ENCODE data around the gene ZHX3. TPM values are rescaled to one million over a fixed set of nuclear protein-coding genes. Genes with fewer than 3 reads are reported as not detected.

The ZHX3 gene
- total RNA-seq, 1 donor from 2014 or later, result 53.3 TPM

DNA sequence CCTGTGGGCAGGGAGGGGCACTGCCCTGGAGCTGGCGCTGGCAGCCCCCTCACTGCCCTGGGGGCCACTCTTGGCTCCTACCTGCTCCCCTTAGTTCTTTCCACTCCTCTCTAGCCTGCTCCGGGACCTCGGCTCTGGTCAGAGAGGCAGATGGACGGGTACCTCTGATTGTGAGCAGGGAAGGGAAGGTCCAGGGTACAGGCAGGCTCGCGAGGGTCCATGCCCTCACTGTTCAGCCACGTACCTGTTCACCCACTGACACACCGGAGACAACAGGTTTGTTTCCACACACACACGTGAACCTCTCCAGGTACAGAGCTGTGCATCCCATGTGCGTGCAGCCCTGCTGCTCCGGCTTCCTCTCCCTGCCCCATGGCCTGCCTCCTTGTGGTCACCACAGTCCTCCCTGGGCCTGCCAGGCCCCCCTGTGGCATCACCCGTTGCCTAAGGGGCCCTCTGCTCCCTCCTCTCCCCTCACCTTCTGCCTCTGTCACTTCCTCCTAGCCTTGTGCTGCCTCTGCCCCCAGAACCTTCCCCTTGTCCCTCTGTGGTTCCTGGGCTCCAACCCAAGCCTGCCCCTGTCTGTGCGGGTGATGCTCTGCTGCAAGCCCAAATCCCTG lies 46.8 kb upstream of the ZHX3 start:
- Histone ChIP-seq H3K9me3 (no peaks in the 10 kb centered on the region), H3K27me3 (peaks cover 12% of the 10 kb centered on the region), H3K36me3 (peaks cover 0 to 6% of the 10 kb centered on the region in 2 donors), H3K4me3 (no peak overlapping the region), H3K27ac (no peak overlapping the region), H3K4me1 (peaks cover 0 to 2% of the 10 kb centered on the region in 2 donors)
- no peak for TF ChIP-seq CTCF (IDR thresholded peaks at IDR 0.05)
- DNase-seq (ENCODE audit: low spot score in 2 of 2), result no peak
- intact Hi-C loops (cut with DNase I), result no loop called here

- no peaks in the 10 kb centered on the region for H3K9me3 ChIP-seq
- H3K27me3 ChIP-seq, result peaks cover 12% of the 10 kb centered on the region
These were observed 46.1 kb upstream of the ZHX3 start for GRCh38 chr20:41363601-41364000.

GRCh38 chr20:41362748-41363140 lies 45.2 kb upstream of the ZHX3 start:
- Histone ChIP-seq H3K9me3 (no peaks in the 10 kb centered on the region), H3K4me3 (no peak overlapping the region), H3K27ac (no peak overlapping the region), H3K27me3 (peaks cover 12% of the 10 kb centered on the region), H3K36me3 (peaks cover 10 to 19% of the 10 kb centered on the region in 2 donors), H3K4me1 (peaks cover 0 to 2% of the 10 kb centered on the region in 2 donors)
- intact Hi-C loops (cut with DNase I), result no loop called here
- no peak for TF ChIP-seq CTCF (IDR thresholded peaks at IDR 0.05)
- no peak for DNase-seq (ENCODE audit: low spot score in 2 of 2)

More at GRCh38 chr20:41363601-41364000, 46.1 kb upstream of the ZHX3 start:
- Histone ChIP-seq H3K4me3 (no peak overlapping the region), H3K4me1 (peaks cover 0 to 2% of the 10 kb centered on the region in 2 donors), H3K36me3 (peaks cover 1 to 11% of the 10 kb centered on the region in 2 donors), H3K27ac (no peak overlapping the region)
- DNase-seq (ENCODE audit: low spot score in 2 of 2), result no peak
- no peak for TF ChIP-seq CTCF (IDR thresholded peaks at IDR 0.05)
- intact Hi-C loops (cut with DNase I), result no loop called here

DNA sequence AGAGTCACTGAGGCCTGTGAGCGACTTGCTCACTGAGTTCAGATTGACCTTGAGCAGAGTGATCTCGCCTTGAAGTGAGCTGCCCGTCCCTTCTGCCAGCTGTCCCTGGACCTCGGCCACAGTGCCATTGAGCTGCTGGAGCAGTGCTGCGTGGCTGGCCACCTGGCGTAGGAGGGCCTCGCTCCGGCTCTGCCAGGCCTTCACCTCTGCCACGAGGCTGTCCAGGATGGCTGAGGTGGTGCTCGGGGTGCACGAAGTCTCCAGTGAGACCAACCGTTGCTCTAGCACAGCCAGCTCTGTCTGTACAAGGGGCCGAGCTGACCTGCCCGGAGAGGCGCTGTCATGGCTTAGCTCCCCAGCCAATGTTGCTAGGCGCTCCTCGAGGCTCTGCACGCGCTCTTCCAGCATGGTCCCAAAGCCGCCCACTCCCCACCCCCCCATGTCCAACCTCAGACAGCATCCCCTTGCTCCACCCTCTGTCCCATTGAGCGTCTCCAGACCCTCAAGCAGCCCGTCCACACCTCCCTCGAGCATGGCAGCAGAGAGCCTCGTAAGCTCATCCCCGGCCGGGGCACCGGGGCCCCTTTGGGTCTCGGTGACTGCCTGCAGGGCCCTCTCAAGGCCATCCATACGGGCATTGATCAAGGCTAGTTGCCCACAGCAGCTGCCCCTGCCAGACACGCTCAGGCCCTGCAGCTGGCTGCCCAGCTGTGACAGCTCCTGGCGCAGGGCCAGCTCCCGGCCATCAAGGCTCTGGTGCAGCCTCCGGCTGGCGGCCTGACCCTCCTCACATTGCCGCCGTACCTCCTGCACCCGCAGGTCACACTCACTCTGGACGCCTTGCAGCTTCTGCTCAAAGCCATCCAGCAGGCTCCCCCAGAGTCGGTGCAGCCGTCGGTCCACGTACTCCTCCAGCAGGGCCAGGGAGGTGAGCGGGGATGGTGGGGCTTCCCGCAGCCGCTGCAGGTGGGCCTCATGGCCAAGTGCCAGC lies 44.5 kb upstream of the ZHX3 start:
- H3K9me3 ChIP-seq, result no peaks in the 10 kb centered on the region
- peaks cover 12% of the 10 kb centered on the region for H3K27me3 ChIP-seq
- intact Hi-C loops (cut with DNase I), result no loop called here
- peaks cover 10 to 26% of the 10 kb centered on the region in 2 donors for H3K36me3 ChIP-seq
- H3K4me3 ChIP-seq, result no peak overlapping the region
- H3K27ac ChIP-seq, result no peak overlapping the region
- H3K4me1 ChIP-seq, result peaks cover 0 to 2% of the 10 kb centered on the region in 2 donors
- DNase-seq (ENCODE audit: low spot score in 2 of 2), result no peak
- TF ChIP-seq CTCF (IDR thresholded peaks at IDR 0.05), result no peak

DNA sequence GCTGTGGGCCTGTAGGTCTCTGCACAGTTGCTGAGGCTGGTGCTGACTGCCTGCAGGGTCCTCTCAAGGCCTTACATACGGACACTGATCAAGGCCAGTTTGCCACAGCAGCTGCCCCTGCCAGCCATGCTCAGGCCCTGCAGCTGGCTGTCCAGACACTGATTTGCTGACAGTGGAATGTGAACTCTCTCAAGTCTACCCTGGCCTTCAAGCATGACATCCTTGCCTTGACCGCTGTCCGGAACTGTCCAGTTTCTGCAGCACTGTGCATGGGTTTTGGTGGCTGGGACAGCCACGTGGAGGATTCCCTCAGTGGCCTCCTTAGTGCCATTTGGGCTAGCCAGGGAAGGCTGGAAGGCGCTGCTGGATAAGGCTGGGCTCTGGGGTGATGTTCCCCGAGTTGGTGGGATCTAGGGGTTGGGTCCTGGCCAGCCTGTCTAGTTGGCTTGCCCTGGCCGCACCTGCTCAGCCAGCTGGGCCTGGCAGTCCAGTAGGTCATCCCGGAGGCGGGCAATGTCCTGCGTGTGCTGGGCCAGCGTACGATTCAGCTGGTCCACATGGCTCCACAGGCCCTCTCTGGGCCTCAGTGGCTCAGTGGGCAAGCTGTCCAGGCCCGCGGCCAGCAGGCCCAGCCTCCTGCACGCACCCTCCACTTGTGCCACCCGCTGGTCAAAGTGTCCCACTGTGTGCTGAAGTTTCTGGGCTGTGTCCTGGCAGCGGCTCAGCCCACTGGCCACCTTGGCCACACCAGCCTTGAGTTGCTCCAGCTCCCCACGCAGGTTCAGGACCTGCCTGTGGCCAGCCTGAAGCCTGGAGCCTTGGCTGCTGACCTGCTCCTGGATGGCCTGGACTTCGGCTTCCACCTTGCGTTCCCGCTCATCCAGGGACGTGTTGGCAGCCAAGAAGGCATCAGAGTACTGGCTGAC lies 43.6 kb upstream of the ZHX3 start:
- DNase-seq (ENCODE audit: low spot score in 2 of 2), result no peak
- intact Hi-C loops (cut with DNase I), result no loop called here
- peaks cover 10 to 28% of the 10 kb centered on the region in 2 donors for H3K36me3 ChIP-seq

More for the DNA sequence above, 43.6 kb upstream of the ZHX3 start:
- Histone ChIP-seq H3K9me3 (no peaks in the 10 kb centered on the region), H3K27ac (no peak overlapping the region), H3K27me3 (peaks cover 12% of the 10 kb centered on the region), H3K4me1 (peaks cover 0 to 2% of the 10 kb centered on the region in 2 donors), H3K4me3 (no peak overlapping the region)
- TF ChIP-seq CTCF (IDR thresholded peaks at IDR 0.05), result no peak
